Ovary (tissue), 9 donors: ENCODE results near the gene ITGB2. TPM values are rescaled to one million over a fixed set of nuclear protein-coding genes. Genes with fewer than 3 reads are reported as not detected.

Experiments used
- DNase-seq, 5 donors: peaks; one replicate each; pipeline ENCODE4 v3.0.0-alpha.2; 2019 to 2020
- H3K27ac ChIP-seq, 2 donors: fragments of 200-600 bp; one replicate each; pipeline versions ENCODE4 v1.5.1 to v1.8.0; 2019 to 2022
- H3K27me3 ChIP-seq: fragments of 200-600 bp; one replicate; pipeline ENCODE4 v1.8.0; 2022
- H3K36me3 ChIP-seq: fragments of 200-600 bp; sonication (generic); one replicate; pipeline ENCODE4 v1.5.1; 2019
- H3K4me1 ChIP-seq: one replicate; pipeline ENCODE4 v1.8.1; 2013; ENCODE audit warnings: mild to moderate bottlenecking, moderate library complexity; ENCODE audit not compliant: insufficient read depth
- H3K4me3 ChIP-seq: fragments of 200-600 bp; sonication (generic); one replicate; pipeline ENCODE4 v1.5.1; 2017
- H3K9me3 ChIP-seq, 2 donors: fragments of 200-600 bp in 1 of 2; sonication (generic) in 1 of 2; one replicate each; pipeline versions ENCODE4 v1.5.1 to v1.8.1; 2013 to 2019; ENCODE audit warnings: mild to moderate bottlenecking in 1 of 2, moderate library complexity in 1 of 2
- CTCF ChIP-seq, 3 donors: fragments of 450-650 bp in 2 of 3; fragments of 200-600 bp in 1 of 3; IDR thresholded peaks; one replicate each; pipeline versions ENCODE4 v1.5.1 to v1.8.0; 2016 to 2022; ENCODE audit warnings: antibody characterized with exemption in 3 of 3, mild to moderate bottlenecking in 1 of 3
- EP300 ChIP-seq: sonication (generic); formaldehyde crosslinking; IDR thresholded peaks from one replicate; pipeline ENCODE4 v1.6.1; 2017; ENCODE audit warnings: antibody characterized with exemption
- POLR2A ChIP-seq: fragments of 450-650 bp; IDR thresholded peaks from one replicate; pipeline ENCODE4 v1.6.1; 2017; ENCODE audit warnings: antibody characterized with exemption, mild to moderate bottlenecking, moderate library complexity
- WGBS, 3 donors: extraction: QIAGEN DNeasy Blood & Tissue Kit in 1 of 3; methylation state at CpG; one replicate each; pipeline versions ENCODE4 v1.1.5 to v1.1.7; 2013 to 2017; 5-methylcytosine and 5-hydroxymethylcytosine counted together
- intact Hi-C, 4 donors: fragments of 100-400 bp; cut with DNase I; formaldehyde crosslinking; loops; one replicate each; pipeline versions ENCODE4 v1.11.0 to v1.15.1; 2022 to 2023
- polyA plus RNA-seq, 2 donors: library from polyadenylated mRNA; stranded (reverse); fragments of 200-250 nt in 1 of 2; fragments of 350-450 nt in 1 of 2; fragmentation: Illumina TruSeq in 1 of 2; extraction: RNeasy Lipid Tissue Mini Kit (QIAGEN cat#74804) in 1 of 2; gene quantifications; one replicate each; pipeline ENCODE4 v1.2.3, GENCODE V29; 2013 to 2014
- total RNA-seq, 7 donors: library from RNA; depleted of rRNA in 2 of 7; stranded (reverse); fragments of >200 nt in 2 of 7; fragmentation: NEBNext Ultra II Directional in 3 of 7; extraction: Animal tissue kit (Norgen Biotek cat#: 25700) in 3 of 7; gene quantifications; one replicate each; pipeline versions ENCODE4 v1.1.0 to v1.2.4, GENCODE V29; 2016 to 2023
- donor health status: DM: no; HTN: no; CAD: no; lungs with moderate emphysema.
- donor health status: DM: no; HTN: no; CAD: no.
- donor health status: Bipolar disorder and iron deficiency.
- donor health status: DM: yes; HTN: yes; CAD: no.
- donor health status: DM: no; HTN: no; CAD: no.
- donor health status: DM: yes; HTN: yes; CAD: no.

Gene ITGB2
- total and polyA plus RNA-seq, 9 donors = 9.6 to 58.3 (median 17.6) TPM

DNA sequence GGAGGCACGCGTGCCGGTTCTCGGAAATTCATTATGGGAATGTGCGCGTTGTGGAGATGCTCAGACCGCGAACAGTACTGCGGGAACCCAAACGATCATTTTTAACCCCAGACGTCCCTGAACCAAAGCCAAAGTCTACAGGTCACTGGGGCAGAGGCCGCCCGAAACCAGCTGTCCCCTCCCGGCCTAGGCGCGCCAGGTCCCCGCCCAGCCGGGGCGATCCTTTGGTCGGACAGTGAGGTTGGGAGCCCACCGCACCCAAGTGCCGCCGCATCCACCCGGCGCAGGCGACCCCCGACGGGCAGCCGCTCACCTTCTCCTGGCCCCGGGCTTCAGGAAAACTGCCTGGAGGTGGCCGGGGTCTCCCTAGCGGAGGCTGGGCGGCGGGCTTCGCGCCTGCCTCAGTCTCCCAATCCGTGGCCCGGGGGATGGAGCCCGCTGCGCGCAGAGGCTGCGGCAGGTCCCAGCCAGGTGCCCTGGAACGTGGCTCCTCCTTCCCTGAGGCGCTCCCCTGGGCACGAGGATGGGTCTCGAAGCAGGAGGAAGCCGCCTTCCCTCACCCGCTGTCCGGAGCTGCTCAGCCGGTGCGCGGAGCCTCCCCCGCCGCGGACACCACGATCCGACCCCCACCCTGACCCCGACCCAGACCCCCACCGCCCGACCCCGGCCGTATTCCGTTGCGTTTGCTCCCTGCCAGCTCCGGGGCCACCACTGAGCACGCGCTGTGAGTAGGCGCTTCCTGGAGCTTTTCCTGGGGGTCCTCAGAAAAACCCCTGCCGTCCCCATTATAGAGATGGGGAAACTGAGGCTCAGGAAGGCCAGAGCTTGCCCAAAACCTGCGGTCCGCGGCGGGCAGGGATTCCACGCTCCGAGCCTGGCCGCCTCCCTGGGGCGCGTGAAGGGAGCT lies 11.1 kb upstream of the ITGB2 start:
- Histone ChIP-seq H3K4me3 (peak overlapping the region; percentile 24), H3K36me3 (no peaks in the 10 kb centered on the region), H3K27me3 (peaks cover 7% of the 10 kb centered on the region), H3K27ac (no peak overlapping the region), H3K4me1 (no peaks in the 10 kb centered on the region), H3K9me3 (peaks cover 0 to 6% of the 10 kb centered on the region in 2 donors)
- WGBS, 3 donors = 1 to 2% (median 2%) methylated on average over 30 to 78 of the region's 78 CpGs
- no peak for DNase-seq
- TF ChIP-seq POLR2A (no peak), CTCF (IDR thresholded peaks at IDR 0.05) (no peak), EP300 (no peak)
- intact Hi-C loops = loop anchor here in 1 of 4 donors (10.0 kb wide), 1 partner anchor 117 kb away; the partner anchor contains the start of gene SUMO3

GRCh38 chr21:44931137-44931500 lies 10.4 kb upstream of the ITGB2 start:
- intact Hi-C loops = loop anchor here in 1 of 4 donors (10.0 kb wide), 1 partner anchor 116 kb away; the partner anchor contains the start of gene SUMO3
- Histone ChIP-seq H3K4me1 (no peaks in the 10 kb centered on the region), H3K27me3 (peaks cover 7% of the 10 kb centered on the region), H3K36me3 (no peaks in the 10 kb centered on the region), H3K9me3 (peaks cover 0 to 6% of the 10 kb centered on the region in 2 donors), H3K4me3 (no peak overlapping the region), H3K27ac (no peak overlapping the region)
- no peak for DNase-seq
- WGBS, 3 donors = 2 to 3% (median 2%) methylated on average over 18 to 19 of the region's 19 CpGs
- TF ChIP-seq POLR2A = no peak
- no peak for TF ChIP-seq CTCF (IDR thresholded peaks at IDR 0.05)
- TF ChIP-seq EP300 = no peak

DNA sequence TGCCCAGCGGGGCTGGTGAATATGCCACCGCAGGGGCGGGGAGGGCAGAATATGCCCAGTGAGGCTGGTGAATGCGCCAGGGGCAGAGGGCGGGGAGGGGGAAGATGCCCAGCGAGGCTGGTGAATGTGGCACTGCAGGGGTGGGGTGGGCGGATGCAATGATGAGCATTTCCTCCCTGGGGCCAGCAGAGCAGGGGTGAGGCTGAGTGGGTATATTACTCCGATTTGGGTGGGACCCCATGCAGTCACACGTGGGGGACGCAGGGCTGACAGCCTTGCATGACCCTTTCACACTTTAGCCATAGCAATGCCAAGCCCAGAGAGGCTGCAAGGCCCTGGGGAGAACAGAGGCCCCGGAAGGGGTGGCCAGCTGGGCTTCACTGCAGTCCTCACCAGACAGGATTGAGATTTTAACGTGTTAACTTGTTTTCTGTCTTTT lies 9.9 kb upstream of the ITGB2 start:
- no peak overlapping the region for H3K4me3 ChIP-seq
- H3K4me1 ChIP-seq = no peaks in the 10 kb centered on the region
- H3K36me3 ChIP-seq = no peaks in the 10 kb centered on the region
- intact Hi-C loops = loop anchor here in 1 of 4 donors (10.0 kb wide), 1 partner anchor 116 kb away; the partner anchor contains the start of gene SUMO3
- DNase-seq = peak in 1 of 5 donors; percentile 15
- peaks cover 0 to 6% of the 10 kb centered on the region in 2 donors for H3K9me3 ChIP-seq
- H3K27me3 ChIP-seq = peaks cover 7% of the 10 kb centered on the region
- WGBS, 3 donors = 36 to 45% (median 40%) methylated on average over 12 of the region's 12 CpGs
- TF ChIP-seq CTCF (IDR thresholded peaks at IDR 0.05) = no peak
- no peak for TF ChIP-seq POLR2A
- no peak for TF ChIP-seq EP300
- H3K27ac ChIP-seq = no peak overlapping the region

- intact Hi-C loops = loop anchor here in 1 of 4 donors (10.0 kb wide), 1 partner anchor 115 kb away; the partner anchor contains the start of gene SUMO3
- peaks cover 7% of the 10 kb centered on the region for H3K27me3 ChIP-seq
Measured at GRCh38 chr21:44929799-44930542, 9.3 kb upstream of the ITGB2 start.

More at GRCh38 chr21:44929799-44930542, 9.3 kb upstream of the ITGB2 start:
- Histone ChIP-seq H3K9me3 (peaks cover 0 to 6% of the 10 kb centered on the region in 2 donors), H3K4me1 (no peaks in the 10 kb centered on the region), H3K36me3 (no peaks in the 10 kb centered on the region), H3K27ac (no peak overlapping the region), H3K4me3 (no peak overlapping the region)
- DNase-seq = no peak
- TF ChIP-seq EP300 (no peak), CTCF (IDR thresholded peaks at IDR 0.05) (no peak), POLR2A (no peak)
- WGBS, 3 donors = 50 to 61% (median 55%) methylated on average over 9 of the region's 9 CpGs
